ENCODE data around the gene STOM. TPM values are rescaled to one million over a fixed set of nuclear protein-coding genes. Genes with fewer than 3 reads are reported as not detected.

The STOM gene
- total RNA-seq, 4 donors from 2014 or later, result 60.0 to 89.5 (median 76.3) TPM

- in situ Hi-C loops (cut with MboI; ENCODE audit: low sequenced_read_pairs in 4 of 4), result loop anchor here (10.0 to 25.0 kb wide), 2 partner anchors 96 to 98 kb away; partner anchors contain the start of gene RAB14 (in 1 of the 4)
- no peak for ATAC-seq
- TF ChIP-seq CTCF (IDR thresholded peaks at IDR 0.05 in 4 of 5, conservative IDR thresholded peaks at IDR 0.05 in 1 of 5) (no peak), POLR2A (IDR thresholded peaks at IDR 0.05) (no peak)
Observed at GRCh38 chr9:121310571-121310970, 59.5 kb downstream of the STOM start.

GRCh38 chr9:121309833-121310425 lies 60.1 kb downstream of the STOM start:
- H3K4me3 ChIP-seq, result no peak overlapping the region
- in situ Hi-C loops (cut with MboI; ENCODE audit: low sequenced_read_pairs in 4 of 4) (loop anchor here (10.0 to 25.0 kb wide), 2 partner anchors 95 to 98 kb away; partner anchors contain the start of gene RAB14 (in 1 of the 4)), intact Hi-C loops (cut with DNase I; ENCODE audit: low total_unique reads) (no loop called here)
- H3K9me3 ChIP-seq, result no peaks in the 10 kb centered on the region
- no peak for ATAC-seq
- H3K27ac ChIP-seq, result peak overlapping the region in 3 of 4 donors; percentile 2 to 27 (median 7)
- TF ChIP-seq POLR2A (IDR thresholded peaks at IDR 0.05) (no peak), CTCF (IDR thresholded peaks at IDR 0.05 in 4 of 5, conservative IDR thresholded peaks at IDR 0.05 in 1 of 5) (no peak)
- H3K27me3 ChIP-seq, result no peaks in the 10 kb centered on the region
- DNase-seq, result no peak
- H3K4me1 ChIP-seq, result peaks cover under 1 to 8% of the 10 kb centered on the region in 2 donors
- peaks cover 0 to 96% of the 10 kb centered on the region in 2 donors for H3K36me3 ChIP-seq

More at GRCh38 chr9:121310571-121310970, 59.5 kb downstream of the STOM start:
- intact Hi-C loops (cut with DNase I; ENCODE audit: low total_unique reads), result no loop called here
- H3K4me3 ChIP-seq, result no peak overlapping the region
- peaks cover 0 to 96% of the 10 kb centered on the region in 2 donors for H3K36me3 ChIP-seq
- peak in 1 of 2 donors; percentile 5 for DNase-seq
- no peaks in the 10 kb centered on the region for H3K9me3 ChIP-seq
- H3K27me3 ChIP-seq, result no peaks in the 10 kb centered on the region
- no peak overlapping the region for H3K27ac ChIP-seq
- peaks cover 0 to 4% of the 10 kb centered on the region in 2 donors for H3K4me1 ChIP-seq

- intact Hi-C loops (cut with DNase I; ENCODE audit: low total_unique reads) (no loop called here), in situ Hi-C loops (cut with MboI; ENCODE audit: low sequenced_read_pairs in 4 of 4) (loop anchor here in 1 of 4 donors (25.0 kb wide), 1 partner anchor 97 kb away; the partner anchor contains the start of gene RAB14)
- peak in 1 of 2 donors; percentile 11 for DNase-seq
- Histone ChIP-seq H3K4me3 (no peak overlapping the region), H3K36me3 (peaks cover 0 to 96% of the 10 kb centered on the region in 2 donors), H3K9me3 (no peaks in the 10 kb centered on the region), H3K27me3 (no peaks in the 10 kb centered on the region), H3K27ac (peak overlapping the region; percentile 2 to 27 (median 12)), H3K4me1 (peaks cover 8 to 9% of the 10 kb centered on the region in 2 donors)
- ATAC-seq, result no peak
- TF ChIP-seq CTCF (IDR thresholded peaks at IDR 0.05 in 4 of 5, conservative IDR thresholded peaks at IDR 0.05 in 1 of 5), result no peak
- TF ChIP-seq POLR2A (IDR thresholded peaks at IDR 0.05), result no peak
Observed at GRCh38 chr9:121309171-121309570, 60.9 kb downstream of the STOM start.

GRCh38 chr9:121308765-121309164 lies 61.3 kb downstream of the STOM start:
- peaks cover 12% of the 10 kb centered on the region in 2 donors for H3K4me1 ChIP-seq
- TF ChIP-seq CTCF (IDR thresholded peaks at IDR 0.05 in 4 of 5, conservative IDR thresholded peaks at IDR 0.05 in 1 of 5) (no peak), POLR2A (IDR thresholded peaks at IDR 0.05) (no peak)
- intact Hi-C loops (cut with DNase I; ENCODE audit: low total_unique reads), result no loop called here
- in situ Hi-C loops (cut with MboI; ENCODE audit: low sequenced_read_pairs in 4 of 4), result loop anchor here in 1 of 4 donors (25.0 kb wide), 1 partner anchor 96 kb away; the partner anchor contains the start of gene RAB14
- DNase-seq, result peak in 1 of 2 donors; percentile 11
- H3K4me3 ChIP-seq, result no peak overlapping the region
- H3K9me3 ChIP-seq, result no peaks in the 10 kb centered on the region
- no peaks in the 10 kb centered on the region for H3K27me3 ChIP-seq
- peaks cover 0 to 95% of the 10 kb centered on the region in 2 donors for H3K36me3 ChIP-seq
- no peak for ATAC-seq
- H3K27ac ChIP-seq, result no peak overlapping the region
